GM19238 (cell line): Measurements from ENCODE around the gene SAPCD1.
A peak's percentile ranks its signal among the peaks of the same experiment; 100 is the strongest.
"Not testable (repeated sequence)": the region's sequence is repeated elsewhere in the genome, so short reads cannot be mapped to it uniquely, and the experiment has no call there.

ENCODE experiments used
- DNase-seq: peaks from one replicate; pipeline ENCODE4 v3.0.0; 2011; ENCODE audit warnings: low spot score; ENCODE audit not compliant: insufficient read length

Gene SAPCD1

DNA sequence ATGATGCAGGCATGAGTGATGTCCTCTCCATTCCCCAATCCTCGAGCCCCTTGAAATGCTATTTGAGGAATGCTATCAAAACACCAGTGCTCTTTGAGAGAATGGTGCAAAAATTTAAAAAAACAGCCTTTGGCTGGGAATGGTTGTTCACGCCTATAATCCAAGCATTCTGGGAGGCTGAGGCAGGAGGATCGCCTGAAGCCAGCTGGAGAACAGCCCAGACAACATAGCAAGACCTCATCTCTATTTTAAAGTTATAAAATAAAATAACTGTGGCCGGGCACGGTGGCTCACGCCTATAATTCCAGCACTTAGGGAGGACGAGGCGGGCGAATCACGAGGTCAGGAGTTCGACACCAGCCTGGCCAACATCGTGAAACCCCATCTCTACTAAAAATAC lies 37.3 kb downstream of the SAPCD1 start:
- DNase-seq = no peak

DNA sequence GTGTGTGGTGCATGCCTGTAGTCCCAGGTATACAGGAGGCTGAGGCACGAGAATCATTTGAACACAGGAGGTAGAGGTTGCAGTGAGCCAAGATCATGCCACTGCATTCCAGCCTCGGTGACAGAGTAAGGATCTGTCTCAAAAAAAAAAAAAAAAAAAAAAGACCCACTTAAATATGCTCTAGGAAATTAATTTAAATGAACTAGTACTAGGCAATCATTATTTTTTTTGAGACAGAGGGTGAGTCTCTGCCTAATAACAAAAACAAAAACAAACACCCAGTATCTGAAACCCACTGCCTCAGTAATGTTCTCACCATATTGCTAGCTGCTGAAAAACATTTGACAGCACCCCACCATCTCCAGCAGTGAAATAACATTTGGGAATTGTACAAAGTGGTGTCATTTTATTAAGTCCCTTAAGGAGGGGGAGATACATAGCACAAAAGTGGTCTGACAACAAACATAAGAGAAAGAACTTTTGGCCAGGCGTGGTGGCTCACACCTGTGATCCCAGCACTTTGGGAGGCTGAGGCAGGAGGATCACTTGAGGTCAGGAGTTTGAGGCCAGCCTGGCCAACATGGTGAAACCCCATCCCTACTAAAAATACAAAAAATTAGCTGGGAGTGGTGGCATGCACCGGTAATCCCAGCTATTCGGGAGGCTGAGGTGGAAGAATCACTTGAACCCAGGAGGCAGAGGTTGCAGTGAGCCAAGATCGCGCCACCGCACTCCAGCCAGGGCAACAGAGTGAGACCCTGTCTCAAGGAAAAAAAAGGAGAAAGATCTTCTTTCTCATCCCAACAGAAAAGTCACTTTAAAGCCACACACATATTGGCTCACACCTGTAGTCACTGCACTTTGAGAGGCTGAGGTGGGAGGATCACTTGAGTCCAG lies 38.8 kb downstream of the SAPCD1 start:
- DNase-seq = not testable (repeated sequence)

DNA sequence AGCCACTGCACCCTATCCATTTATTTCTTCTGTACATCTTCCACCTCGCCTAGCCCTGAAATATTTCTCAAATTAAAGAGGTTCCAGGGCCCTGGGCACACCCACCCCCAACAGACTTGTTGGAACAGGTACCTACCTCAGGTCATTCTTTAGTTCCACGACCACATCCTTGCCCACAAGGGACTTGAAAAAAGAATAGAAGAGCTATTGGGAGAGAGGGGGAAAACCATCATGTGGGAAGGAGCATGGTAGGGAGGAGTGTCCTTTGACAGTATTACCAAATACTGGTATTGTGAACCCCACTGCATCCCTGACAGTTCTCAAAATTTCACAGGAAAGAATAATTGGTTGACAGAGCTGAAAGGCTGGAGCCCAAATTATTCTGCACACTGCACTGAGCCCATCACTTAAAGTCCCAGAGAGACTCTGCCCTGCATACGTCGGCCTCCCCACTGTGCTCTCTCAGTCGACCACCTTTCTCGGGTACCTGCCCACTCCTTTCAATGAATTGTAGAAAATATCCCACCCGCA lies 43.5 kb downstream of the SAPCD1 start:
- no peak for DNase-seq

DNA sequence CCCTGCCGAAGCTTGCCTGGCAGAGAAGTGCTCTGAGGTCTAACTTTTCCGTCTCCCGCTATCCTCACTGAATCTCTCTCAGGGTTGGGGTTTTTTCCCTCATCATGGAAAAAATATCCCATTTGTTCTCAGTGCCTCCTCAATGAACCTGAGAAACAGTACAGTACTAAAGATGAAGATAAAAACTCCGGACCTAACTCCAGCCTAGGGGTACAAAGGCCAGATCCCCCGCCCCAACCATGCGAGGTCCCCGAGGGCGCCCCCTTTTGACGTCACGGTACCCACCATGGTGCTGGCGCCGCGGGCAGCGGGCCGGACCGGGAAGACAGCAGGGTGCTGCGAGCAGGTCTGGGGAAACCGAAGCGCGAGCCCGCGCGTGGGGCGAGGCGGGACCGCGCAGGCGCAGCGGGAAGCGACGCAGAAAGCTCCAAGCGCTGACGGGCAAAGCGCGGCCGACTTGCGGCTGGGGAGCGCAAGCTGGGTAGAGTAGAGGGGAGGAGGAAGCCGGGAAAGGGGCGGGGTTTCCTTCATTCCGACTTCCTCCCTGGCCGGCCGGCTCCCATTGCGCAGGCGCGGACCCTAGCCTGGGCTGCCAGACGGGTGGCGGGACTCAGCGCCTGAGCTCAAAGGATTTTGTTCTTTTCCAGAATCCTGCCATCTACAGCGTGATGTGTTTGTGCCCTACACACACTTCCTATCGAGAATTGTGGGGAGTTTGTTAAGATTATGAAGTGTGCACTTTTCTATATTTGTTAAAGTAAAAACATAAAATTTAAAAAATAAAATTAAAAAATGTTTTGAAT lies 44.2 kb downstream of the SAPCD1 start, which contains the start of gene LSM2:
TSS of gene LSM2 (minus strand) at position 497 of the 803 bp plus-strand sequence. CDS start at position 288, 209 bp downstream.
- DNase-seq = peak; percentile 99

DNA sequence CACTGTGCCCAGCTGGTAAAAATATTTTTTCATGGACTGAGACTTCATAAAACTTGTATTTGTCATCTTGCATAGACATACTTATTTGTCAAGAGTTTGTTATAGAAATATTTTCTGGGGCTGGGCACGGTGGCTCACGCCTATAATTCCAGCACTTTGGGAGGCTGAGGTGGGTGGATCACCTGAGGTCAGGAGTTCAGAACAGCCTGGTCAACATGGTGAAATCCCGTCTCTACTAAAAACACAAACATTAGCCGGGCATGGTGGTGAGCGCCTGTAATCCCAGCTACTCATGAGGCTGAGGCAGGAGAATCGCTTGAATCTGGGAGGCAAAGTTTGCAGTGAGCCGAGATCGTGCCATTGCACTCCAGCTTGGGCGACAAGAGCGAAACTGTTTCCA lies 46.1 kb downstream of the SAPCD1 start:
- DNase-seq = not testable (repeated sequence)

DNA sequence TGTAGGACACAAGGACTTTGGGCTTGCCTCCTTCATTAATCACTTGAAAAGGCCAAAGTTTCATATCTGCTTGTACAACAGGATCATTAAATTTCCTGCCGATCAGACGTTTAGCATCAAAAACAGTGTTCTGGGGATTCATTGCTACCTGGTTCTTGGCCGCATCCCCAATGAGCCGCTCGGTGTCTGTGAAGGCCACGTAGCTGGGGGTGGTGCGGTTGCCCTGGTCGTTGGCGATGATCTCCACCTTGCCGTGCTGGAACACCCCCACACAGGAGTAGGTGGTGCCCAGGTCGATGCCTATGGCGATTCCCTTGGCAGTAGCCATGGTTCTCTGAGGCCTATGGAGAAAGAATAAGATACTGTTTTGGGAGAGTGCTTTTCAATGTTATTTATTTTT lies 49.2 kb downstream of the SAPCD1 start:
- no peak for DNase-seq

DNA sequence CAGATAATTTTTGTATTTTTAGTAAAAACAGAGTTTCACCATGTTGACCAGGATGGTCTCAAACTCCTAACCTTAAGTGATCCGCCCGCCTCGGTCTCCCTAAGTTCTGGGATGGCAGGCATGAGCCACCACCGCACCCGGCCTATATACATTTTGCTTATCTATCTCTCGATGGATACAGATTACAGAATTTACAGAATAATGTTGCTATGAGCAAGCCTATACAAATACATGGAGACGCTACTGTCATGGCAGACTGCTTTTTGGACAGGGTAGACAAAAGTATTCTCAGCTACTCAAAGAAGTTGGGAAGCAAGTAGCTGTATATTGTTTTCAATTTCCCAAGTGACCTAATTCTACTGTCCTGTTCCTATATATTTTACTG lies 51.0 kb downstream of the SAPCD1 start:
- no peak for DNase-seq
